HepG2 (cell line): Measurements from ENCODE around the gene PADI2. TPM values are rescaled to one million over a fixed set of nuclear protein-coding genes. Genes with fewer than 3 reads are reported as not detected.

ENCODE experiments used
- ATAC-seq: fragments of 200-7000 bp; cut with Tn5 transposase; 3 replicates; pipeline ENCODE4 v1.9.1; 2020; ENCODE audit warnings: mild to moderate bottlenecking, moderate library complexity
- BruUV-seq: library from RNA; stranded (reverse); fragments of 400-500 nt; replicated peaks from 2 replicates; lab custom pipeline; 2021; lab: Mats Ljungman, UMichigan
- CTCF ChIA-PET: fragments of 300-600 bp; formaldehyde crosslinking; extraction: SDS; loops from one replicate; lab custom pipeline; 2021; ENCODE audit warnings: low total read pairs, inconsistent platforms, low intra/inter-chr PET ratio; lab: Yijun Ruan, JAX
- POLR2A ChIA-PET: fragments of 350-600 bp; sonication (Branson Sonifier 250); formaldehyde crosslinking; loops from one replicate; lab custom pipeline; 2020; ENCODE audit warnings: antibody characterized with exemption, inconsistent platforms; lab: Yijun Ruan, JAX
- DNase-seq: peaks from one replicate; pipeline ENCODE4 v3.0.0-alpha.2; 2015; ENCODE audit warnings: low spot score
- FAIRE-seq: peaks from 3 replicates; lab custom pipeline; 2011; peaks lifted over from hg19 to GRCh38; lab: Jason Lieb, UNC
- H2AFZ ChIP-seq: one replicate; pipeline ENCODE4 v1.6.1; 2011; ENCODE audit warnings: low read length, inconsistent platforms
- H3K27ac ChIP-seq: fragments of 300-600 bp; 3 replicates; pipeline ENCODE4 v1.8.0; 2011; ENCODE audit warnings: mixed run types, mild to moderate bottlenecking, mixed read lengths, low read length, inconsistent platforms; ENCODE audit not compliant: insufficient read depth; ENCODE audit errors: extremely low read length
- H3K27me3 ChIP-seq, 2 experiments: fragments of 200-600 bp in 1 of 2; 2 replicates in 1 of 2; 3 replicates in 1 of 2; pipeline versions ENCODE4 v1.6.0 to v1.8.0; 2011; ENCODE audit warnings: low read length in 2 of 2, mild to moderate bottlenecking in 2 of 2, moderate library complexity in 2 of 2, inconsistent platforms in 1 of 2; ENCODE audit not compliant: insufficient read depth in 2 of 2, control insufficient read depth in 1 of 2
- H3K36me3 ChIP-seq, 2 experiments: fragments of 200-600 bp in 1 of 2; replicated peaks in 1 of 2; 2 replicates in 1 of 2; 3 replicates in 1 of 2; pipeline versions ENCODE4 v1.5.1 to v1.8.0; 2011; ENCODE audit warnings: low read length in 2 of 2, inconsistent platforms in 1 of 2; ENCODE audit not compliant: insufficient read depth in 2 of 2, control insufficient read depth in 1 of 2
- H3K4me1 ChIP-seq: 2 replicates; pipeline ENCODE4 v1.5.1; 2012; ENCODE audit warnings: low read length, inconsistent platforms; ENCODE audit not compliant: insufficient read depth
- H3K4me2 ChIP-seq: 2 replicates; pipeline ENCODE4 v1.6.0; 2011; ENCODE audit warnings: low read depth, low read length, inconsistent platforms
- H3K4me3 ChIP-seq, 3 experiments: fragments of 200-600 bp in 1 of 3; sonication (generic), shearing (Covaris generic) in 1 of 3; replicated peaks in 1 of 3; 2 replicates each; pipeline ENCODE4 v1.5.1; 2011 to 2016; ENCODE audit warnings: low read length in 3 of 3, inconsistent platforms in 2 of 3, low read depth in 2 of 3, mild to moderate bottlenecking in 2 of 3, control low read depth in 1 of 3, mixed read lengths in 1 of 3; ENCODE audit not compliant: insufficient read depth in 1 of 3
- H3K79me2 ChIP-seq: one replicate; pipeline ENCODE4 v1.6.1; 2011; ENCODE audit warnings: low read length, inconsistent platforms; ENCODE audit not compliant: insufficient read depth
- H3K9ac ChIP-seq: 2 replicates; pipeline ENCODE4 v1.6.0; 2011; ENCODE audit warnings: mild to moderate bottlenecking, low read depth, low read length, inconsistent platforms; ENCODE audit not compliant: insufficient read depth
- H3K9me3 ChIP-seq: 2 replicates; pipeline ENCODE4 v1.5.1; 2012; ENCODE audit warnings: mild to moderate bottlenecking, low read length
- H4K20me1 ChIP-seq: 2 replicates; pipeline ENCODE4 v1.6.0; 2011; ENCODE audit warnings: inconsistent platforms, mild to moderate bottlenecking, low read length, moderate library complexity; ENCODE audit not compliant: insufficient read depth
- ARNT ChIP-seq: fragments of 450-650 bp; IDR thresholded peaks from 2 replicates; pipeline ENCODE4 v1.6.1; 2017
- FOXC1 ChIP-seq: sonication (generic); formaldehyde crosslinking; IDR thresholded peaks from 2 replicates; pipeline ENCODE4 v1.8.0; 2022; ENCODE audit warnings: mild to moderate bottlenecking, missing genetic modification reagents, borderline replicate concordance
- HDAC1 ChIP-seq: sonication (generic); formaldehyde crosslinking; IDR thresholded peaks from 2 replicates; pipeline ENCODE4 v1.5.1; 2020; ENCODE audit warnings: mild to moderate bottlenecking, missing genetic modification reagents
- HNRNPL ChIP-seq: fragments of 200-400 bp; formaldehyde crosslinking; IDR thresholded peaks from 2 replicates; pipeline ENCODE4 v1.6.1; 2017; ENCODE audit warnings: mild to moderate bottlenecking, low read depth, low read length
- KMT2B ChIP-seq: IDR thresholded peaks from 2 replicates; pipeline ENCODE4 v1.6.1; 2016; ENCODE audit warnings: missing genetic modification reagents, missing compliant biosample characterization
- MIER3 ChIP-seq: IDR thresholded peaks from 2 replicates; pipeline ENCODE4 v1.6.1; 2016; ENCODE audit warnings: missing compliant biosample characterization, borderline replicate concordance
- RXRA ChIP-seq: sonication (generic); formaldehyde crosslinking; IDR thresholded peaks from 2 replicates; pipeline ENCODE4 v1.5.1; 2020; ENCODE audit warnings: missing genetic modification reagents
- SIX4 ChIP-seq: sonication (generic); formaldehyde crosslinking; IDR thresholded peaks from 2 replicates; pipeline ENCODE4 v1.4.0; 2020; ENCODE audit warnings: missing genetic modification reagents
- SP2 ChIP-seq: sonication (generic); formaldehyde crosslinking; IDR thresholded peaks from 2 replicates; pipeline ENCODE4 v1.5.1; 2020; ENCODE audit warnings: mild to moderate bottlenecking, missing genetic modification reagents
- SP5 ChIP-seq: IDR thresholded peaks from 2 replicates; pipeline ENCODE4 v1.6.1; 2016; ENCODE audit warnings: low read depth, borderline replicate concordance
- TEAD3 ChIP-seq: optimal IDR thresholded peaks from 2 replicates; pipeline ENCODE3; 2016; ENCODE audit warnings: borderline replicate concordance
- ZFAT ChIP-seq: sonication (generic); formaldehyde crosslinking; conservative IDR thresholded peaks from 2 replicates; pipeline ENCODE4 v1.8.1; 2023; ENCODE audit warnings: missing genetic modification reagents, inconsistent platforms
- ZMYM2 ChIP-seq: sonication (generic); formaldehyde crosslinking; IDR thresholded peaks from 2 replicates; pipeline ENCODE4 v1.8.0; 2022; ENCODE audit warnings: mild to moderate bottlenecking, missing genetic modification reagents
- ZNF598 ChIP-seq: sonication (generic); formaldehyde crosslinking; IDR thresholded peaks from 2 replicates; pipeline ENCODE4 v1.5.1; 2020; ENCODE audit warnings: mild to moderate bottlenecking, missing genetic modification reagents, borderline replicate concordance
- ZNF790 ChIP-seq: sonication (generic); formaldehyde crosslinking; IDR thresholded peaks from 2 replicates; pipeline ENCODE4 v1.8.0; 2022; ENCODE audit warnings: missing genetic modification reagents, mild to moderate bottlenecking, borderline replicate concordance
- ZSCAN25 ChIP-seq: sonication (generic); formaldehyde crosslinking; IDR thresholded peaks from 2 replicates; pipeline ENCODE4 v1.8.0; 2022; ENCODE audit warnings: mild to moderate bottlenecking, missing genetic modification reagents
- WGBS: methylation state at CpG from one replicate; pipeline ENCODE4 v1.1.6; 2017; ENCODE audit warnings: low lambda C conversion rate; 5-methylcytosine and 5-hydroxymethylcytosine counted together
- in situ Hi-C: cut with HindIII; loops from 2 replicates; pipeline ENCODE4 v1.10.0; 2017; ENCODE audit warnings: low pct_unique_long_range_greater_than_20kb; ENCODE audit not compliant: extremely low pct_ligation_motif_present
- intact Hi-C: fragments of 100-400 bp; cut with micrococcal nuclease; formaldehyde crosslinking; loops from one replicate; pipeline ENCODE4 v1.10.0; 2022; ENCODE audit not compliant: unreplicated experiment
- polyA plus RNA-seq, 8 experiments: library from polyadenylated mRNA; depleted of rRNA in 3 of 8; stranded (reverse) in 7 of 8; unstranded in 1 of 8; fragments of >200 nt; fragmentation: Illumina TruSeq in 4 of 8; extraction: Trizol in 4 of 8; gene quantifications; 2 replicates each; pipeline versions ENCODE4 v1.2.1 to v1.2.3, GENCODE V29; 2011 to 2016; ENCODE audit warnings: low read depth in 4 of 8, missing spikeins in 1 of 8, mixed read lengths in 1 of 8; ENCODE audit not compliant: insufficient read depth in 1 of 8
- total RNA-seq, 5 experiments: library from RNA; depleted of rRNA; stranded (reverse); fragments of >200 nt; fragmentation: Illumina TruSeq; extraction: Trizol; gene quantifications; 2 replicates each; pipeline ENCODE4 v1.2.3, GENCODE V29; 2016; ENCODE audit warnings: low read depth in 1 of 5
- TF ChIP-seq, protein P1 (sequence below): IDR thresholded peaks from 2 replicates; pipeline ENCODE4 v1.6.1; 2016; ENCODE audit warnings: control low read depth
- TF ChIP-seq, protein P2 (sequence below), 2 experiments: IDR thresholded peaks; 2 replicates each; pipeline ENCODE4 v1.6.1; 2011 to 2012; ENCODE audit warnings: low read length in 2 of 2, borderline replicate concordance in 1 of 2, low read depth in 1 of 2, mild to moderate bottlenecking in 1 of 2, moderate library complexity in 1 of 2
- TF ChIP-seq, protein P3 (sequence below): sonication (generic); formaldehyde crosslinking; IDR thresholded peaks from 2 replicates; pipeline ENCODE4 v1.8.1; 2023; ENCODE audit warnings: mild to moderate bottlenecking, missing genetic modification reagents

Gene PADI2
- total and polyA plus RNA-seq, 2 of the 13 experiments (the other 11 are each of a cell fraction or from before 2014, with no cell fraction given): not detected

DNA sequence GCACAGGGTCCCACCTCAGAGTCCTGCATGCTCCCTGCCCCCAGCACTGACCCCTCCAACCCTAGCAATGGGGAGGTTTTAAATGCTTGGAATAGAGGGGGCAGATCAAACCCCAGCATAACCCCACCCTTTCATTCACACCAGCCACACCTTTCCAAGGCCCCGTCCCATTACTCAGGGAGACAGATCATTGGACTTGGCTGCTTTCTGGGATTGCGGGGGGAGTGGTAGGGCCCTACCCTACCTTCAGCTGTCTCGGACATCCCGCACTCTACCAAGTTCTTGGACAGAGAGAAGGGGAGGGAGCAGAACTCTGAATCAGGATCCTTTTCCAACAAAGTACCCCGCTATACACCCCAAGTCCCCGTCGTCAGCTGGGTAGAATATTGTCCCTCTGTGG, 983 bp downstream of the PADI2 start:
- in situ Hi-C loops (no loop called here), intact Hi-C loops (no loop called here)
- WGBS: 50% methylated on average over 3 of the region's 7 CpGs

More for the DNA sequence above, 983 bp downstream of the PADI2 start:
- ChIA-PET POLR2A (no interaction called here), CTCF (no interaction called here)
- Histone ChIP-seq H3K36me3 (no peaks in the 10 kb centered on the region), H3K9ac (no peak overlapping the region), H2AFZ (no peak overlapping the region), H3K27ac (no peak overlapping the region), H3K9me3 (no peaks in the 10 kb centered on the region), H3K4me2 (no peak overlapping the region), H4K20me1 (no peaks in the 10 kb centered on the region), H3K4me1 (peaks cover 26% of the 10 kb centered on the region), H3K4me3 (no peak overlapping the region), H3K27me3 (peaks cover 2 to 11% of the 10 kb centered on the region in 2 experiments; a peak in 3 of 5 replicates), H3K79me2 (no peaks in the 10 kb centered on the region)
- DNase-seq (no peak), FAIRE-seq (no peak), ATAC-seq (no peak)
- TF ChIP-seq ZMYM2 (no peak), TEAD3 (CRISPR knock-in tag) (no peak), ARNT (no peak), HDAC1 (CRISPR knock-in tag) (no peak), SIX4 (CRISPR knock-in tag) (no peak), ZFAT (CRISPR knock-in tag) (no peak), KMT2B (CRISPR knock-in tag) (no peak), MIER3 (CRISPR knock-in tag) (no peak), ZNF598 (no peak), ZSCAN25 (CRISPR knock-in tag) (no peak), RXRA (CRISPR knock-in tag) (no peak), HNRNPL (no peak), SP2 (no peak), FOXC1 (CRISPR knock-in tag) (no peak), SP5 (CRISPR knock-in tag) (no peak), ZNF790 (CRISPR knock-in tag) (no peak)
- TF ChIP-seq, protein P1, sequence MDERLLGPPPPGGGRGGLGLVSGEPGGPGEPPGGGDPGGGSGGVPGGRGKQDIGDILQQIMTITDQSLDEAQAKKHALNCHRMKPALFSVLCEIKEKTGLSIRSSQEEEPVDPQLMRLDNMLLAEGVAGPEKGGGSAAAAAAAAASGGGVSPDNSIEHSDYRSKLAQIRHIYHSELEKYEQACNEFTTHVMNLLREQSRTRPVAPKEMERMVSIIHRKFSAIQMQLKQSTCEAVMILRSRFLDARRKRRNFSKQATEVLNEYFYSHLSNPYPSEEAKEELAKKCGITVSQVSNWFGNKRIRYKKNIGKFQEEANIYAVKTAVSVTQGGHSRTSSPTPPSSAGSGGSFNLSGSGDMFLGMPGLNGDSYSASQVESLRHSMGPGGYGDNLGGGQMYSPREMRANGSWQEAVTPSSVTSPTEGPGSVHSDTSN (CRISPR knock-in tag): no peak
- TF ChIP-seq, protein P2, sequence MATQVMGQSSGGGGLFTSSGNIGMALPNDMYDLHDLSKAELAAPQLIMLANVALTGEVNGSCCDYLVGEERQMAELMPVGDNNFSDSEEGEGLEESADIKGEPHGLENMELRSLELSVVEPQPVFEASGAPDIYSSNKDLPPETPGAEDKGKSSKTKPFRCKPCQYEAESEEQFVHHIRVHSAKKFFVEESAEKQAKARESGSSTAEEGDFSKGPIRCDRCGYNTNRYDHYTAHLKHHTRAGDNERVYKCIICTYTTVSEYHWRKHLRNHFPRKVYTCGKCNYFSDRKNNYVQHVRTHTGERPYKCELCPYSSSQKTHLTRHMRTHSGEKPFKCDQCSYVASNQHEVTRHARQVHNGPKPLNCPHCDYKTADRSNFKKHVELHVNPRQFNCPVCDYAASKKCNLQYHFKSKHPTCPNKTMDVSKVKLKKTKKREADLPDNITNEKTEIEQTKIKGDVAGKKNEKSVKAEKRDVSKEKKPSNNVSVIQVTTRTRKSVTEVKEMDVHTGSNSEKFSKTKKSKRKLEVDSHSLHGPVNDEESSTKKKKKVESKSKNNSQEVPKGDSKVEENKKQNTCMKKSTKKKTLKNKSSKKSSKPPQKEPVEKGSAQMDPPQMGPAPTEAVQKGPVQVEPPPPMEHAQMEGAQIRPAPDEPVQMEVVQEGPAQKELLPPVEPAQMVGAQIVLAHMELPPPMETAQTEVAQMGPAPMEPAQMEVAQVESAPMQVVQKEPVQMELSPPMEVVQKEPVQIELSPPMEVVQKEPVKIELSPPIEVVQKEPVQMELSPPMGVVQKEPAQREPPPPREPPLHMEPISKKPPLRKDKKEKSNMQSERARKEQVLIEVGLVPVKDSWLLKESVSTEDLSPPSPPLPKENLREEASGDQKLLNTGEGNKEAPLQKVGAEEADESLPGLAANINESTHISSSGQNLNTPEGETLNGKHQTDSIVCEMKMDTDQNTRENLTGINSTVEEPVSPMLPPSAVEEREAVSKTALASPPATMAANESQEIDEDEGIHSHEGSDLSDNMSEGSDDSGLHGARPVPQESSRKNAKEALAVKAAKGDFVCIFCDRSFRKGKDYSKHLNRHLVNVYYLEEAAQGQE (IDR thresholded peaks at IDR 0.05; ENCODE audit: borderline replicate concordance in 1 of 2, low read depth in 1 of 2, low read length in 2 of 2): no peak
- TF ChIP-seq, protein P3, sequence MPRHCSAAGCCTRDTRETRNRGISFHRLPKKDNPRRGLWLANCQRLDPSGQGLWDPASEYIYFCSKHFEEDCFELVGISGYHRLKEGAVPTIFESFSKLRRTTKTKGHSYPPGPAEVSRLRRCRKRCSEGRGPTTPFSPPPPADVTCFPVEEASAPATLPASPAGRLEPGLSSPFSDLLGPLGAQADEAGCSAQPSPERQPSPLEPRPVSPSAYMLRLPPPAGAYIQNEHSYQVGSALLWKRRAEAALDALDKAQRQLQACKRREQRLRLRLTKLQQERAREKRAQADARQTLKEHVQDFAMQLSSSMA (CRISPR knock-in tag): no peak
- no TSS peak for BruUV-seq
